ENCODE data around the gene WRAP53.
A peak's percentile ranks its signal among the peaks of the same experiment; 100 is the strongest.

The WRAP53 gene

DNA sequence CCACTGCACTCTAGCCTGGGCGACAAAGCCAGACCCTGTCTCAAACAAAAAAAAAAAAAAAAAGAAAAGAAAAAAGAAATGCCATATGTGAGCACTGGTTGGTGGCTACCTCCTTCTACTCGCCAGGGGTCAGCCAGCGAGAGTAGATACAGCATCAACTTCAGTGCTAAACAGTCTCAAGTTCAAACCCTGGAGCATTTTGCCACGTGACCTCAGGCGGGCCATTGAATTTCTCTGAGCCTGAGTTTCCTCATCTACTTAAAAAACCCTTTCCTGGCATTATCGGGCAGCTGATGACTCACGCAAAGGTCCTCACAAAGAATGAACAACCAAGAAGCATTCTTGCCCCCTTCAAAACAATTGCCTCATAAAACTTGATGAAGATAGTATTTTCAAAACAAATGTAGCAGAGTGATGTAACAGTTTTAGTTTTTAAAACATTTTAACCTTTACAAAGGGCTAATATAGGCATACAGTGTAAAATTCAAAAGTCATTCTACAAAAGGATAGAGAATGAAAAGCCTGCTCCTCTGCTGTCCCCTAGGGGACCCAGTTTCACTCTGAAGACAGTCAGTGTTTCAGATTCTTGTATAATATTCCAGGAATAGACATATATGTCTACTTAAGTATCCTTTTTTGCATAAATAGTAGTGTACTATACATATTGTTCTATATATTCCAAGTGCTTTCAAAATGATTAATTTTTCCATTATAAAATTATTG lies 57.6 kb downstream of the WRAP53 start:
- peak; percentile 95 for DNase-seq (ENCODE audit: low read depth)

DNA sequence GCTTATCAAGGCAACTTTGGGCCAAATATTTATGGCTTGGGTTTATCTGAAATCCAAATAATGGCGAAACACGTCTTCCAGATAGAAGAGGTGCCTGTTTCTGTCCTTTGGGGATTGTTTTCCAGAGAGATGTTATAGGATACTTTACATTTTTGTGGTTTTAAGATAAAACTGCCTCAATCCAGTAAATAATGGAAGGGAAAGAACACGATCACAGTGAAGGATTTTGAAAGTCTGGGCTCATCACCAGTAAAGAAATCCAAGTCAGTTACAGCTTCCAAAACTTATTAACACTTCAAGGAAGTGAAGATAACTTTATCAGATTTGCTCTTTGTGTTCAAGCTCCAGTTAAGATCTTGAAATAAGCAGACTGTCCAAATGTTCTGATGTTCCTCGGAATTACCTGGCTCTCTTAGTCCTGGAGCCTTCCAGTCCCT lies 59.4 kb downstream of the WRAP53 start:
- DNase-seq (ENCODE audit: low read depth): peak; percentile 78

DNA sequence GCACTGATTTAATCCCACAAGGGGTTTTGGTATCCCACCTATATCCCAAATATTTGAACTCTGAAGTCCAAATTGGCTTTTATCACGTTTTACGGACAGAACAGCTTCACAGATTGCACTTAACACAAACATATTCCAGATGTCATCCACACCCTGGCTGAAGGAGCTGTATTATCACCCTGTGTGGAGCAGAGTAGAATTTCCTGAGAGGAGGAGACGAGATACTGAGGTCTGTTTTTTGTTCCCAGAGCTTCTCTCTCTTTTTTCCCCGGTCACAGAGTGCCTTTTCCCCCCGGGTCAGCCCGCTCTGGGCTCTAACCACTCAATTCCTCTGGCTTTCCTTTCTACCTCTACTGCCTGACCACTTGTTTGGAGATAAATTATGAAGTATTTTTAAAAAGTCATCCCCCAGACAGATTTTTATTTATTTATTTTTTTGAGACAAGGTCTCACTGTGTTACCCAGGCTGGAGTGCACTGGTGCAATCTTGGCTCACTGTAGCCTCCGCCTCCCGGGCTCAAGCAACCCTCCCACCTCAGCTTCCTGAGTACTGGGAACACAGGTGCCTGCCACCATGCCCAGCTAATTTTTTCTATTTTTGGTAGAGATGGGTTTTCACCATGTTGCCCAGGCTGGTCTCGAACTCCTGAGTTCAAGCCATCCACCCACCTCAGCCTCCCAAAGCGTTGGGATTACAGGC lies 59.9 kb downstream of the WRAP53 start:
- peak; percentile 46 for DNase-seq (ENCODE audit: low read depth)

DNA sequence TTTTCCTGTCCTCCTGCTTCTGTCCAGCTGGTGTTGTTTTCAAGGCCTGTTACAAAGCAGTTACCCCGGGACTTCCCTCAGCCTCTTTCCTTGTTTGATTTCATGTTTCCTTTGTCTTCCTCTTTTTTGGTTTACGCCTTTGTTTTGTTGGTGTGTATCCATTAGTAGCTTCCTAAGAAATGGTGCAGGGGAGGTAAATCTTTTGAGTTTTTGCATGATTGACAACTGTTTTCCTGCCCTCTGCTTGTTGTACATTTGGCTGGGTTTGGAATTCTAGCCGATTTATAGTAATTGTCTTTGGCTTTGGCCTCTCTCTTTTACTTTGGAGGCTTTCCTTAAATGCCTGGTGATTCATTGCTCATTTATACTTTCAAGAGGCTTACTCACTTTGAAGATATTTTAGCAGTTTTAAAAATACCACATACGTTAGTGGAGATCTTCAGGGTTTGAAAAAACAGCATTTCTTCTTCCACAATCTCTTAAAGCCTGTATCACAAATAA lies 62.1 kb downstream of the WRAP53 start:
- DNase-seq (ENCODE audit: low read depth): peak; percentile 93

Data from EH (cell line).